Thyroid gland (tissue), 4 donors: ENCODE results near the gene KCND1. TPM values are rescaled to one million over a fixed set of nuclear protein-coding genes. Genes with fewer than 3 reads are reported as not detected.
A peak's percentile ranks its signal among the peaks of the same experiment; 100 is the strongest.

Source experiments
- DNase-seq, 2 donors: peaks; one replicate each; pipeline ENCODE4 v3.0.0-alpha.2; 2019
- H3K27ac ChIP-seq, 3 donors: fragments of 200-600 bp; sonication (generic); 1 replicate in 2 of 3; 2 replicates in 1 of 3; pipeline ENCODE4 v1.5.1; 2016 to 2019; ENCODE audit warnings: mild to moderate bottlenecking in 1 of 3, moderate library complexity in 1 of 3
- H3K27me3 ChIP-seq: fragments of 200-600 bp; sonication (generic); one replicate; pipeline ENCODE4 v1.5.1; 2019
- H3K36me3 ChIP-seq, 2 donors: fragments of 200-600 bp; sonication (generic); one replicate each; pipeline ENCODE4 v1.5.1; 2016 to 2019
- H3K4me1 ChIP-seq, 2 donors: fragments of 200-600 bp; sonication (generic); one replicate each; pipeline ENCODE4 v1.5.1; 2017 to 2019
- H3K4me3 ChIP-seq, 3 donors: fragments of 200-600 bp; sonication (generic); replicated peaks in 1 of 3; 1 replicate in 2 of 3; 2 replicates in 1 of 3; pipeline ENCODE4 v1.5.1; 2016; ENCODE audit warnings: mild to moderate bottlenecking in 1 of 3
- H3K9me3 ChIP-seq: fragments of 200-600 bp; sonication (generic); one replicate; pipeline ENCODE4 v1.5.1; 2017
- CTCF ChIP-seq, 6 experiments: fragments of 200-600 bp in 3 of 6; fragments of 450-650 bp in 3 of 6; sonication (generic) in 3 of 6; IDR thresholded peaks; one replicate each; pipeline ENCODE4 v1.5.1; 2016 to 2019; ENCODE audit warnings: antibody characterized with exemption in 6 of 6, mild to moderate bottlenecking in 2 of 6, inconsistent platforms in 1 of 6, moderate library complexity in 1 of 6
- POLR2A ChIP-seq, 2 donors: fragments of 450-650 bp; IDR thresholded peaks; one replicate each; pipeline ENCODE4 v1.6.1; 2017; ENCODE audit warnings: antibody characterized with exemption in 2 of 2, mild to moderate bottlenecking in 2 of 2, moderate library complexity in 1 of 2
- WGBS, 2 donors: methylation state at CpG; one replicate each; pipeline ENCODE4 v1.1.5; 2017; 5-methylcytosine and 5-hydroxymethylcytosine counted together
- intact Hi-C: fragments of 100-400 bp; cut with DNase I; formaldehyde crosslinking; loops from one replicate; pipeline ENCODE4 v1.15.1; 2023
- total RNA-seq, 4 donors: library from RNA; depleted of rRNA; stranded (reverse); fragments of >200 nt; gene quantifications; one replicate each; pipeline ENCODE4 v1.2.3, GENCODE V29; 2016

Gene KCND1
- total RNA-seq, 4 donors from 2014 or later, result 0.54 to 1.6 (median 1.1) TPM

GRCh38 chrX:48960291-48960690 is 11.4 kb downstream of the KCND1 start:
- TF ChIP-seq POLR2A (IDR thresholded peaks at IDR 0.05), result no peak
- no peak for TF ChIP-seq CTCF (IDR thresholded peaks at IDR 0.05)

DNA sequence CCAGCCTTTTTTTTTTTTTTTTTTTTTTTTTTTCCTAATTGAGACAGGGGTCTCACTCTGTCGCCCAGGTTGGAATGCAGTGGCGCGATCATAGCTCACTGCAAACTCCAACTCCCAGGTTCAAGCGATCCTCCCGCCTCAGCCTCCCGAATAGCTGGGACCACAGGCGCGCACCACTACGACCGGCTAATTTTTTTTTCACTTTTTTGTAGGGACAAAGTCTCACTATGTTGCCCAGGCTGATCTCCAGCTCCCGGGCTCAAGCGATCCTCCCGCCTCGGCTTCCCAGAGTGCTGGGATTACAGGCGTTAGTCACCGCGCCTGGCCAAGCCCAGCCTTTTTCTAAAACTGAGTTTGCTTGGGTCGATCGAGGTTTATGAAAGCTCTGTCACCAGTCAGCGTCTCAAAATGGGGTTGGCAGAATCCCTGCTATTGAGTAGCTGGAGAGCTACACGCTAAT is 13.0 kb downstream of the KCND1 start:
- 0 to 1% methylated on average over 13 to 21 of the region's 21 CpGs for WGBS, 2 donors
- Histone ChIP-seq H3K27ac (peak overlapping the region; percentile 78 to 94 (median 89)), H3K9me3 (no peaks in the 10 kb centered on the region), H3K36me3 (no peaks in the 10 kb centered on the region), H3K27me3 (no peaks in the 10 kb centered on the region), H3K4me1 (peaks cover 3 to 22% of the 10 kb centered on the region in 2 donors), H3K4me3 (peak overlapping the region in 2 of 3 donors; percentile 26 to 30)
- peak; percentile 24 to 37 for DNase-seq
- no peak for TF ChIP-seq POLR2A (IDR thresholded peaks at IDR 0.05)
- TF ChIP-seq CTCF (IDR thresholded peaks at IDR 0.05), result no peak
- intact Hi-C loops, result no loop called here

More at GRCh38 chrX:48960291-48960690, 11.4 kb downstream of the KCND1 start:
- Histone ChIP-seq H3K9me3 (no peaks in the 10 kb centered on the region), H3K4me1 (peaks cover 3 to 10% of the 10 kb centered on the region in 2 donors), H3K27ac (no peak overlapping the region), H3K4me3 (no peak overlapping the region), H3K36me3 (no peaks in the 10 kb centered on the region), H3K27me3 (no peaks in the 10 kb centered on the region)
- 83 to 93% methylated on average over 2 of the region's 2 CpGs for WGBS, 2 donors
- DNase-seq, result no peak
- intact Hi-C loops, result no loop called here

- Histone ChIP-seq H3K27ac (peak overlapping the region; percentile 89 to 97 (median 94)), H3K4me1 (peaks cover 3 to 28% of the 10 kb centered on the region in 2 donors), H3K4me3 (peak overlapping the region in 2 of 3 donors; percentile 36 to 57), H3K9me3 (no peaks in the 10 kb centered on the region), H3K36me3 (no peaks in the 10 kb centered on the region), H3K27me3 (no peaks in the 10 kb centered on the region)
- DNase-seq, result peak; percentile 96 to 97
- intact Hi-C loops, result no loop called here
- WGBS, 2 donors, result 0% methylated on average over 19 to 24 of the region's 66 CpGs
- peak in 1 of 2 donors; percentile 81 for TF ChIP-seq POLR2A (IDR thresholded peaks at IDR 0.05)
- no peak for TF ChIP-seq CTCF (IDR thresholded peaks at IDR 0.05)
Observed at GRCh38 chrX:48957827-48958634, 13.6 kb downstream of the KCND1 start.

- WGBS, 2 donors, result 0% methylated on average over 3 of the region's 53 CpGs; no CpG with 5 or more reads in 1 of the 2 donors
- peak in 1 of 2 donors; percentile 61 for DNase-seq
- Histone ChIP-seq H3K9me3 (no peaks in the 10 kb centered on the region), H3K4me3 (peak within 1 kb of the TSS; percentile 36 to 70 (median 57)), H3K27me3 (no peaks in the 10 kb centered on the region), H3K4me1 (peaks cover 3 to 32% of the 10 kb centered on the region in 2 donors), H3K36me3 (no peaks in the 10 kb centered on the region), H3K27ac (peak within 1 kb of the TSS; percentile 89 to 97 (median 94))
- TF ChIP-seq CTCF (IDR thresholded peaks at IDR 0.05) (no peak), POLR2A (IDR thresholded peaks at IDR 0.05) (no peak)
- intact Hi-C loops, result no loop called here
Observed at GRCh38 chrX:48957477-48957826, 14.2 kb downstream of the KCND1 start, which contains the start of gene OTUD5. TSS of gene OTUD5 (minus strand) at chrX:48957607. CDS start at chrX:48957570, 37 bp downstream.
